T follicular helper cell (primary cell): ENCODE measurements around the gene TBL1X.

Experiments
- DNase-seq: peaks from one replicate; pipeline ENCODE4 v3.0.0-alpha.2; 2020; ENCODE audit warnings: low read depth

The TBL1X gene

DNA sequence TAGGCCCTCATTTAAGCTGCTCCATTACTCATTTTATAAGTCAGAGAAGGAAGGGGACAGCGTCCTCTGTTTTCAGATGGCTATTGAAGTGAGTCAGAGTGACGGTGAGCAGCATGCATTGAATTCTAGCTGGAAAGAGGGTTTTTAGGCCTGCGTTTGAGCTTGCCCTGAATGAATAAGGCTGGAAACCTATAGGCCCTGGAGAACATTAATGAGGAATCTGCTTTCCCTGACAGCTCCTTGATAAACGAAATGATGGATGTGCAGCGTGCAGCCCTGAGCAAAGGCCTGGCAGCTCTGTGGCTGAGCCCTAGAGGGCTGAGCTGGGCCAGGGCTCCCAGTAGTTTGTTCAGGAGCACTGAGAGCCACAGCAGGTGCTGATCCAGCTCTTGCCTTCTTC, 33.4 kb downstream of the TBL1X start:
- no peak for DNase-seq

DNA sequence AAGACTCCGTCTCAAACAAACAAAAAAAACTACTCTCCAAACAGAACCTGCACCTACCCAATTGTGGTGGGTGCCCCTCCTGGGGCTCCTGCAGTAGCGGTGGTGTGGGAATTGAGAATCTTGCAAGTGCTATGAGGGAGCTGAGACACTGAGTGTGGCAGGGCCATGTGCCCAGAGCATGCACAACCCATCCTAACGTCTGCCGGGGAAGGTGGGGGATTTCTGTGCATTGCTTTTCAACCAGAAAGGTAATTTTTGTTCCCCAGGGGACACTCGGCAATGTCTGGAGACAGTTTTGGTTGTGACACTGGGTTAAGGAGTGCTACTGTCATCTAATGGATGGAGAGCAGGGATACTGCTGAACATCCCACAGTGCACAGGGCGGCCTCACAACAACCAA, 35.7 kb downstream of the TBL1X start:
- no peak for DNase-seq

DNA sequence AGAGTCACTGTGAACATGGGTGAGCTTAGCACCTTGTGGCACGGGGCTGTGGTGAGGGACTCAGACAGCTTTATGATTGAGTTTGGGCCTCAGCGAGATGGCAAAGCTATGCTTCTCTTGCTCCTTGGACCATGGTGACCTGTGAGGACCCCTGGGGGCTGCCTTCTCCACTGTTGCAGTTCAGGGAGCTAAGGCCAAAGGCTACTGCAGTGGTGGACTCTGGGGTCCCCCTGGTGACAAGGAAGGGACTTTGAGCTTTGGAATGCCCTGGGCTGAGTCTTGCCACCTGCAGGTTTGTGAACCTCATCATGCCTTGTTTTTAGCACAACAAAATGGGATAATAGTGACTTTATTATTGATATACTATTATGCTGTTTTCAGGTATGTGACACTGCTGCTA, 36.5 kb downstream of the TBL1X start:
- DNase-seq = no peak

DNA sequence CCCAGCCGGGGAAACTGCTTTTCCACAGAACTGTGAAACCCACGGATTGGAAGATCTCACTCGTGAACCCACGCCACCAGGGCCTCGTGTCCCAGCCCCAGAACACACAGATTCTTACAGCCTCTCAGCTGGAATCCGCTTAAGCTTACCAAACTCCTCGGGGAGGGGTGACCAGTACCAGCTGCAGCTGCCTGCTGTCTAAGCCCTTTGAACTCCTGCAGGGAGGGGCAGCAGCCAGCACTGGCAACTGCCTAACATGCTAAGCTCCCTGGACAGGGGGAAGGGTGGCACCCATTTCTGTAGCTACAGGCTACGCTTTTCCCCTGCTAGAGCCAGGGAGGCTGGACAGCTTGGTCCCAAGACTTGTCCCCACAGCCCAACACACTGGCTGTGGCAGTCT, 38.4 kb downstream of the TBL1X start:
- no peak for DNase-seq

DNA sequence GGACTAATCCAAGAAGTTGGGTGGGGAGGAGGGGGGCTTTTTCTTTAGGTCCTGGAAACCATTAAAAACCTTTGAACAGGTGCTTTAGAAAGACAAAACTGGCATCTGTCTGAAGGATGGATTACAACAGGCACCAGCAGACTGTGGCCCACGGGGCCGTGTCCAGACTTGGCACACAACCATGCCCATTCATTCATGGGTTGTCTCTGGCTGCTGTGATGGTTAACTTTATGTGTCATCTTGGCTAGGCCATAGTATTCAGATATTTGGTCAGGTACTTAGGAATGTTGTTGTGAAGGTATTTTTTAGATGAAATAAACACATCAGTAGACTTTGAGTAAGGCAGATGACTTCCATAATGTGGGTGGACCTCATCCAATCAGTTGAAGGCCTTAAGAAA, 45.5 kb downstream of the TBL1X start:
- DNase-seq = no peak

DNA sequence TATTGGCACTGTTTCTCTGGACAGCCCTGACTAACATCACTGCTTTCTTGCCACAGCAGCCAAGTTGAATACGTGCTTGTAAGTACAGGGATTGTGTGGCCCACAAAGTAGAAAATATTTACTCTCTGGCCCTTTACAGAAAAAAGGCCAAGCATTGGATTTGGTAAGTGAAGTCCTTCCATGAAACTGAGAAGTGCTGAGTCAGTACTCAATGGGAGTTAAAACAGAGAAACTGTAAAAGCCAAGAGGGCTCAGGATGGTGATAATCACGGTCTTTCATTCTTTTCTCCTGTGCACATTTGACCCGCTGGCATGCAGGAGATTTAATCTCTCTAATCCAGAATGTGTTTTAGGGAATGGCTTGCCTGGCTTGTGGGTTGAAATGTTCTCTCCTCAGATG, 46.1 kb downstream of the TBL1X start:
- DNase-seq = no peak

DNA sequence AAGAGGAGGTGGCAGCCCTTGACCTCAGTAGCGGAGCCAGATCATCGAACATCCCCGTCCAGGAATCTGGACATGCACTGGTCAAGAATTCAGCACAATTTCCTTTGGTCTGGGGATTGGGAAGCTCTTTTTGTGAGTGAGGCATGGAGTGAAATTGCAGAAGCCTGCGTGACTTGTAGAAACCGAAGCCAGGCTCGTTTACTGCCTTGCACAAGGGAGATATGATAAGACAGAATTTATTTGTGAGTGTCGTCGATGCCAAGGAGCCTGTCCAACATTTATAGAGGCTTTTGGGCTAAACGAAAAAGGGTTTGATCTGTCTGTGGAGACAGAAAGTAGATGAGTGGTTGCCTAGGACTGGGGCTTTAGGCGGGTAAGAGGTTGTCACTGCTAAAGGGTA, 50.6 kb downstream of the TBL1X start:
- no peak for DNase-seq

DNA sequence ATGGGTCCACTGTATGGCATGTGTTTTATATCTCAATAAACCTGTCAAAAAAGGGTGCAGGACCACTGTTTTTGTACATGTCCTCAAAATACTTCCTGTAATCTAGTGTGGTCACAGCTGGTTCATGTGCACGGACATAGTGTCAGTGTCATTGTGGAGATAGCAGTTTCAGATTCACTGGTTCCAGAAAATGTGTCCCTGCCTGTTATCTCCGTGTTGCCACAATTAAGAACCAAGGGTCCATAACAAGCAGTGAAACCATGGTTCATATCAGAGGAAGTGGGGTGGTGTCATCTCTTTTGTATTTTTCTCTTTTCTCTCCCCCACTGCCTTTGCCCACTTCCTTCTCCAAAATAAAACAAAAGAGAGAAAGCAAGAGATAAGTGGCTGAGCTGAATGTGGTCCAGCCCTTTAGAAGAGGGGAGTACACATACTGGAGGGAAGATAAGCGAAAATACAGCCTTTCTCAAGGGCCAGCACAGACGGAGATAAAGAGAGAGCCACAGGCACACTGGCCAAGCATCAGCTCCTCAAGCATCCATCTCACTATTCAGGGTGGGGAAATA, 51.2 kb downstream of the TBL1X start:
- no peak for DNase-seq

DNA sequence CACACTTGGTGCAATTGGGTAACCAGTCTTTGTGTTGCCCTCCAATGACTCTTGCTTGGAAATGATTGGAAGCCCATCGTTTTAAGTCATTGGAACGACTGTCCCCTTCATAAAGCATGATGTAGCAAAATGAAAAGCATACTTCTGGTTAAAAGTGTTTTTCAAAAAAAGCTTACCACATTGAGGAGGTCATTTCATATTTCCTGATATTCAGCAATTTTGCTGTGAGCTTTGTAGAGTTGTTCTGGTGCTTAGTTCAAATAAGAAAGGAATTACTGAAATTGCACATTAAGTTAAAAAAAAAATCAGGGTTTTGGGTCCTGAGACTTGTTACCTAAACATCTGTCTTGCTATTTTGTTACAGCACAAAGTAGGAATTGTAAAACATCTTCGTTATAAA, 51.8 kb downstream of the TBL1X start:
- no peak for DNase-seq

DNA sequence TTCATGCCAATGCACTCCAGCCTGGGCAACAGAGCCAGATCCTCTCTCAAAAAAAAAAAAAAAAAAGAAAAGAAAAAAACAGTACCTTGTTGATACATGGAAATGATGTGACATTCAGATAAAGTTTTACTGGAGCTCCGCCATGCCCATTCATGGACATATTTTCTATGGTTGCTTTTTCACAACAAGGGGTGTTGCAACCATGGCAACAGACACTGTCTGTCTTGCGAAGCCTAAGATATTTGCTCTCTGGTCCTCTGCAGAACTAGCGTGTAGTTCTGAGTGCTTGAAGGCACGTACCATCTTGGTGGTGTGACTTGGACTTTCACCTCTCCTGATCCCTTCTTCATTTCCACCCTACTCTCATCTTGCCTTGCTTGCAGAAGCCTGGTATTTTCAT, 53.2 kb downstream of the TBL1X start:
- no peak for DNase-seq

DNA sequence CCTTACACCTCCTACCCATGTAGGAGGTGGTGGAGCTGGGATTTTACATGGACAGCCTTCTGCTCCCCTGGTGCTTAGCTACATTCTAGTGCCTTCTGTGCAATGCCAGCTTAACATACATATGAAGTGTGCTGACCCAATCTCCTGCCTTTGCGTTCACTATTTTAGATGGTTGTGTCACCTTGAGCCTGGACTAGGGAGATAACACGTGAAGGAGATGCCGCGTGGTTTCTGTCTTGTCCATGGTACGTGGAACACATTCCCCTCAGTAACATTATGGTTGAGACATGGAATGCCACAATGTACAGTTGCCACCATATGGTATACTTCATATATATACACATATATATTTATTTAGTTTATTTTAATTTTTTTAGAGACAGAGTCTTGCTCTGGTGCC, 54.0 kb downstream of the TBL1X start:
- no peak for DNase-seq

DNA sequence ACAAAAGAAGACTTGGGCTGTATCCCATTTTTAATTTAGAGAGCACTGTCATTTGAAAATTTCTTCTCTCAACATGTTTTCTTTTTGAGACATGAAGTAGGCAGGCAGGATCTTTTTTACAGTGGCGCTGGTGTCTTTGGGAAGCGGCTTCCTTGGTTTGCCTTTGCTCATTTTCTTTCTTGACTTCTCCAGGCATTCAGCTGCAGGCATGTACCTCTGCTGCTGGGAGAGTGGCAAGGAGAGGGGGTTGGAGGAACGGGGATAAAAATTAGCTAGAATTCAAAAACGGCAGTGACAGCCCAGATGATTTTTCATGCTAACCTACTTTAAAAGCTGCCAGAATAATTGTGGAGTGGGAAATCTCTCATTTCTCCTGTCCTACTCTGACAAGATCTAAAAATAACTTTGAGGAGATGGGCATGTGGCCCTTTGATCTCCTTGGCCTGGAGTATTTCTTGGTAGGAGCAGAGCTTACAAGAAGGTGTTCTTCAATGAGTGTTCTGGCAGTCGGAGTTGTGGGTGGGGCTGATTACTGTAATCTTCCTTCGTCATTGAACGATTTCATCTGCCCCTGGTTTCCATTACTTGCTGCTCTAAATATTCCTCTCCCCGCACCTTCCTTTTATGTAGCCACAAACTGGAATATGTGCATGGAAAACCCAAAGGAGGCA, 54.8 kb downstream of the TBL1X start:
- no peak for DNase-seq

DNA sequence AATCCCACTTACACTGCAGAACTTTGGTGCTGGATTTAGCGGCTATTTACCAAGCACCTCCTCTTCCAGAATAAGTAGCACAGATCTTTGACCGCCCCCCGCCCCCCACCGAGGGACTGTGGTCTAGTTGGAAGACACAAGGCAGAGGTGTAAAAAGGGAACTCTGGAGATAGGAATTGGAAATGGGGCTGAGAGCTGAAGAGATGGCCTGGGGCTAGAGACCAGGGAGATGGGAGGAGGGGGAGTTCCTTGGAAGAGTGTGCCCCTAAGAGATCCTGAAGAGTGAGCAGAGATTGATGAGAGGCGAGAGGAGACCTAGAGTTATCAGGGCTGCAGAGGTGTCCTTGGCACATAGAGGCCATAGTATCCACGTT, 55.3 kb downstream of the TBL1X start:
- DNase-seq = no peak

DNA sequence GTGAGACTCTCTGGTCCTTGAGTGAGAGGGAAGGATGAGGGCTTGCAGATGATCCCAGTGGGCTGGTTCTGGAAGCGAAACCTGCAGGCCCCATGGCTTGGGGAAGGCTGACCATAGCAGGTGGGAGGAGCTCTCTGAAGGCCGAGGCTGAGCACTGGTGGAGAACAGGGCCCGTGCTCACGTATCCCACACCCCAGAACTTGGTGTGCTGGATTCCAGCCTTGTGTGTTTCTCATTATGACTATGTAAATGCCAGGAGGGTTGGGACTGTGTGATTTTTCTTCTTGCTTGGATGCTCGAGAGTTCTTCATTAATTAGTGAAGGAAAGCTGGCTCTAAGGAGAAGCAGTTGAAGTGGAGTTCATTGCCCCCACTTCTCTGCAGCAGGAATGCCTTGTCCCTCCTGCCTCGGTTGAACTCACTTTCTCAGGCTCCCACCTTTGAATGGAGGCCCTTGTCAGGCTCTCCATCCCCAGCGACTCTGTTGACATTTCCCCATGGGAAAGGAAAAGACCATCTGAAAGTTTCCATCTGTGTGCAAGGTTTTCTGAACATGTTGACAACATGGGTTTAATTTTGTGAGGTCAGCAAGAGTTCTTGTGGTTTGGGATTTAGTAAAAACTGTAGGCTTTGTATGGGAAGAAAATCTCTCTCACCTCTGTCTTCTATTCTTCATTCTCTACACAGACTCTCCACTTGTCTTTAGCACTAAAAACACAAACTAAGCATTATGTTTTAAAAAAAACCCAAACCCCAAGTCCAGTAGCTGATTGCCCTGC, 57.7 kb downstream of the TBL1X start:
- no peak for DNase-seq

DNA sequence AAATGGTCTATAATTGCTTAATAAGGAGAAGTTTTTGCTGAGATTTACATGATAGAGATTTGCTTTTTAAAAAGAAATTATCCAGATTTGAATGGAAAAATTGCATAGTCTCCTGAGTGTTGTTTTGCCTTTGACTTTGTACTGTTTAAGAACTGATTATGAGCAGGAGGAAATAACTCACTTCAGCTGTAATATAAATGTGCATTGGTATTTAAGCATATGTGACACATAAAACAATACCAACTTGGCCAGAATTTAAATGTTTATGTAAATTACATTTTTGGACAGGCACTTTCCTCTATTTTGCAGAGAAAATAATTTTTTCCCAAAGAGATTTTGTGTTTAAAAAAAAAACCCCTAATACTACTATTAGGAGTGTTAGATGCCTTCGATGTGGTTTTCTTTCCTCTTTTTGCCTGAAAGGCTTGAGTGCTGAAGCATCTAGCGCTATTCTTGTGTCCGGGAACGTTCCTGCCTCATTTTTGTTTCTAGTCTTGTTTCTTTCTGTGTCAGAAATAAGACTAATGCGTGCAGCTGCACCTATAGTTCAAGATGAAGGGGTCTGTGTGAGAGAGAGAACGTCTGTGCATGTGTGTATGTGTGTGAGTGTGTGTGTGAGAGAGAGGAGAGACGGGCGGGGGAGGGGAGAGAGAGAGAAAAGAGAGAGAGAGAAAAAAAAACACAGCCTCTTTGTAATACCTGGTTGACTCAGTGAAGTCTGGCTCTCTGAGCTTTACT, 60.8 kb downstream of the TBL1X start:
- DNase-seq = no peak

DNA sequence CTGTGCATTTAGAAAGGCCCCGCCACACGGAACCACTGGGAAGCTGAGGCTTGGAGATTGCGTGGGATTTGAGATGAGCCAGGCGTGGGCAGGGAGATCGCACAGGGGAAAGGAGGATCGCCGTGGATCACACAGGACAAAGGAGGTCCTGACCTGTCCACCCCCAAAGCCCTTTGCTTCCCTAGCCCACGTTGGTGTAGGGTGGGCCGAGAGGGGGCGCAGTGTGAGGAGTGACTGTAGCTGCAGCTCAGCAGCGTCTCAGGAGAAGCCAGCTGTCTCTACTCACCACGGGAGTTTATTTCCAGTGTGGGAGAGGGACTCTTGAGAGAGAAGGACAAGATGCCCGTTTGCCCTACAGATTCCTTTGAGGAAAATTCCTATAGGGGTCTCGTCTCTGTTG, 62.1 kb downstream of the TBL1X start:
- no peak for DNase-seq

DNA sequence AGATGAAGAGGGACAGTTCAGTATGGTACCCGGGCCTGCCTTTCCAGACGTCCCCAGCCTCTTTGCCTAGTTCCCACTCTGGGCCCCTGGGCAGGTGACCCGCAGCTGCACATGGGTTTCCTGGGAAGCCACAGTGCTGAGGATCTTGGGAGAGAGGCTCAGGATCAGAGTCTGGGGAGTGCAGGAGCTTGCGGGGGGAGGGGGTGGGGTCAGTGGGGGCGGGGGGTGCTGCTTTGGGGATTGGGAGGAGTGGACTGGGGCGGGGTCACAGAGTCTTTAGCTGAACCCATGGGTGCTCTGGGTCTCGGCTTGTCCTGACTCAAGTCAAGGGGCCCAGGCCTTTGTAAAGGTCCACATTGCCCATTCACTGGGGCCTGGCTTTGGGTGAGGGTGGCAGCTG, 63.6 kb downstream of the TBL1X start:
- DNase-seq = no peak

DNA sequence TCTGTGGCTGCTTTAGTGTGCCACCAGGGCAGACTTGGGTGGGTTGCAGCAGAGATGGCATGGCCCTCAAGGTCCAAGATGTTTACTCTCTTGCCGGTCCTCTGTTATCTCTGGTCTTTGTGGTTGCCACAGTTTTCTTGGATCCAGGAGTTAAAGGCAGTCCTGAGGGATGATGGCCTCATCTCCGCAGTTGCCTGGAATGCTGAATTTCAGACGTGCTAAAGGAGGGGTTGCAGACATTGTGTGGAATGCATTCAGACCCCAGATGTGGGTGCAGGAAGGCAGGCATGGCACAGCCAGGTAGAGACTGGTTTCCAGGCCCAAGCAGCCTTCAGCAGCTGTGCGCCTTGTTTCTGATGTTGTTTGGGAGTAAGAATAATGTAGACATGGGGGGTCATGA, 64.4 kb downstream of the TBL1X start:
- no peak for DNase-seq

DNA sequence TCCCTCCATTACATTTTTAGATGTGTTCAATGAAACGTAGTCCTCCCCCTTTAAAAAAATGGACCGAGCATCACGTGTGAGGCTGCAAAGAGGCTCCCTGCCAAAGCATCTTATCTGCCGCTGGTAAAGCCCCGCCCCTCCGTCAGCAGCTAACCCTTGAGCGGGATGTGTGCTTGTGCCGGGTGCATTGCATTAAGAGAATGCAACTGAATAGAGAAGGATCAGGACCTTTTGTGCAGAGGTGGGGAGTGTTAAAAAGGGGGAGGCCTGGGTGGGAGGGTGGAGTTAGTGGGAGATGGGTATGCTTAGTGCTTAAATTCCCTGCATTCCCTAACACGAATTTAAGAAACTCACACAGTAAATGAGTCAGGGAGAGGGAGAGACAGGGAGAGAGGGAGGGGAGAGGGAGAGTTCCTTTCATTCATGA, 66.0 kb downstream of the TBL1X start:
- peak; percentile 50 for DNase-seq

DNA sequence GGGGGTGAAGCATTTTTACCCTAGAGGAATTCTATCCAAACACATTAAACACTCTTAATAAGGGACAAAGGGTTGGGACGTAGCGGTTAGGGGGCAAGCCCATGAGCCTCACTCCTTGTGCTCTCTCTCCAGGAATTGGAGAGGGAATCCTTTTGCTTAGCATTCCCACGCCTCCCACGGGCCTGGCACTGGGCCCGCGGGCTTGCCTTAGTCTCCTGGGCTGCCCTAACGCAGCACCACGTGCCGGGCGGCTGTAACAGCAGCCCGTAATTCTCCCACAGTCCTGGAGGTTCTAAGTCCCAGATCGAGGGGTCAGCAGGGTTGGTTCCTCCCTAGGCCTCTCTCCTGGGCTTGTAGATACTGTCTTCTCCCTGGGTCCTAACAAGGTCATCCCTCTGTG, 67.5 kb downstream of the TBL1X start:
- no peak for DNase-seq

DNA sequence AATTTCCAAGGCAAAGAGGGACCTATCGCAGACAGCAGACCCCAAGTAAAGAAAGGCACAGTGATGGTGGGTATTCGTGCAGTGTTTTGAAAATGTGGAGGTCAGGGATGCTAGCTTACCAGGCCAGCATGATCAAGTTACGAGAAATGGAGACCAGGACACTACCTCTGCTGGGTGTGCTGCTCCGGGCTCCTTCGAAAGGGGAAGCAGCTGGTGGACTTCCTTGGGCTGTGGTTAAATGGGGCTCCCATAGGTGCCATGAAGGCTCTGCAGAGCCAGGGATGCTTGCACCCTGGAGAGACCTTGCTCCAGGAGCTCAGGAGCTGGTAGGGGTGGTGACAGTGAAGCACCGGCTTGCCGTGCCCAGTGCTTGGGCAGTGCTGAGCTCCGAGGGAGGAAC, 68.8 kb downstream of the TBL1X start:
- DNase-seq = no peak

DNA sequence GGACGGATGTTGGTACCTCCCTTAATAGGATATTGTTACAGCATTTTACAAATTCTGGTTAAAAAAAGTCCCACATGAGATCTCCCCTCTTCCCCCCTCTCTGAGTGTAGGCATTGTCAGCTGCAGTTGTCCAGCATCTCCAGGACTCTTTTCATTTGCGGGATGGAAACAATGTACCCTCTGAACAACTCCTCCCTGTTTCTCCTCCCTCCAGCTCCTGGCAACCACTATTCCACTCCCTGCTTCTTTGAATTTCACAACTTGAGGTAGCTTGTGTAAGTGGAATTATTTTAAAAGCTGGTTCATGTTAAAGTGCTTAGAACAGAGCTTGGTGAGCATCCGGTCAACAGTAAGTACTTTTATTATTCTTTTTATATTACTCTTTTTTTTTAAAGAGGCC, 69.8 kb downstream of the TBL1X start:
- DNase-seq = no peak

DNA sequence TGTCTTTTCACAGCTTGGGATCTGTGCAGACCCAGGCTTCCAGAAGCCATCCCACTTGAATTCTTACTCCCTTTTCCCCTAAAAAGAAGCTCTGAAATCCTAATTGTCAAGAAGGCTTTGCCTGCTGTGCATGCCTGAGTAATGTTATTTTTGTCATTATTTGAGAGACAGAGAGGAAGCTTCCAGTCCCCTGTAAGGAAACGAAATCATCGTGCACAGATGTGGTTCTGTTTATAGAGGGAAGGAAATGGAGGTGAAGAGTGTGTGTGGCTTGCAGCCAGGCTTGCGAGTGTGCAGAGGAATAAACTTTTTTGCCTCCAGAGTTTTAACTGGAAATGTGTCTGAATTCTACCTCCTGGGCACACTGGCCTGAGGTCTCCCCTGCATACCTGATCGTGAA, 70.2 kb downstream of the TBL1X start:
- DNase-seq = no peak
